OCI-LY1 (cell line): ENCODE results near the gene CUX1.

Experiments
- H2AFZ ChIP-seq: fragments of 200-600 bp; sonication (generic), shearing (Covaris generic); 2 replicates; pipeline ENCODE4 v1.6.0; 2014; ENCODE audit warnings: antibody characterized with exemption, mild to moderate bottlenecking, low read length
- H3F3A ChIP-seq: fragments of 200-600 bp; sonication (generic), shearing (Covaris generic); 2 replicates; pipeline ENCODE4 v1.6.0; 2014; ENCODE audit warnings: mild to moderate bottlenecking, antibody characterized with exemption, low read length, moderate library complexity; ENCODE audit not compliant: insufficient read depth
- H3K27ac ChIP-seq: fragments of 200-600 bp; sonication (generic); 2 replicates; pipeline ENCODE4 v1.5.1; 2014; ENCODE audit warnings: low read length, mixed run types, mild to moderate bottlenecking, low read depth; ENCODE audit not compliant: poor library complexity, severe bottlenecking
- H3K27me3 ChIP-seq: fragments of 200-600 bp; sonication (generic); 2 replicates; pipeline ENCODE4 v1.6.0; 2014; ENCODE audit warnings: antibody characterized with exemption, mild to moderate bottlenecking, low read length, moderate library complexity; ENCODE audit not compliant: insufficient read depth
- H3K36me3 ChIP-seq: fragments of 200-600 bp; sonication (generic); 2 replicates; pipeline ENCODE4 v1.6.1; 2014; ENCODE audit warnings: mild to moderate bottlenecking, antibody characterized with exemption, low read length, moderate library complexity, mixed read lengths; ENCODE audit not compliant: insufficient read depth
- H3K4me1 ChIP-seq: fragments of 200-600 bp; sonication (generic); 2 replicates; pipeline ENCODE4 v1.5.1; 2014; ENCODE audit warnings: mild to moderate bottlenecking, low read length, moderate library complexity; ENCODE audit not compliant: insufficient read depth, severe bottlenecking
- H3K4me2 ChIP-seq: fragments of 200-600 bp; sonication (generic), shearing (Covaris generic); 2 replicates; pipeline ENCODE4 v1.6.1; 2014; ENCODE audit warnings: low read length
- H3K4me3 ChIP-seq: fragments of 200-600 bp; sonication (generic); 2 replicates; pipeline ENCODE4 v1.5.1; 2014; ENCODE audit warnings: low read length, low read depth, mild to moderate bottlenecking, mixed read lengths; ENCODE audit not compliant: poor library complexity, severe bottlenecking
- H3K79me2 ChIP-seq: fragments of 200-600 bp; shearing (Covaris generic); 2 replicates; pipeline ENCODE4 v1.6.1; 2016; ENCODE audit warnings: mixed run types, low read length, mixed read lengths; ENCODE audit not compliant: insufficient read depth
- H3K9ac ChIP-seq: fragments of 200-600 bp; sonication (generic), shearing (Covaris generic); 2 replicates; pipeline ENCODE4 v1.6.1; 2014; ENCODE audit warnings: mild to moderate bottlenecking, low read length, mixed read lengths
- H3K9me2 ChIP-seq: fragments of 200-600 bp; sonication (generic), shearing (Covaris generic); 2 replicates; pipeline ENCODE4 v1.6.1; 2014; ENCODE audit warnings: low read depth, mild to moderate bottlenecking, low read length, mixed read lengths
- H3K9me3 ChIP-seq: fragments of 200-600 bp; shearing (Covaris generic); 2 replicates; pipeline ENCODE4 v1.6.1; 2014; ENCODE audit warnings: low read length, mixed read lengths
- H4K20me1 ChIP-seq: fragments of 200-600 bp; sonication (generic), shearing (Covaris generic); 2 replicates; pipeline ENCODE4 v1.6.0; 2016; ENCODE audit warnings: mild to moderate bottlenecking, low read length; ENCODE audit not compliant: insufficient read depth
- EZH2 ChIP-seq: fragments of 200-600 bp; sonication (generic), shearing (Covaris generic); IDR thresholded peaks from 2 replicates; pipeline ENCODE4 v1.8.0; 2017; ENCODE audit warnings: borderline replicate concordance, mixed run types, mild to moderate bottlenecking, antibody characterized with exemption, low read length, moderate library complexity, mixed read lengths
- TF ChIP-seq, protein P1 (sequence below): fragments of 200-600 bp; sonication (generic), shearing (Covaris generic); IDR thresholded peaks from 2 replicates; pipeline ENCODE4 v1.5.1; 2017; ENCODE audit warnings: mild to moderate bottlenecking, antibody characterized with exemption, low read length, moderate library complexity, mixed read lengths

Gene CUX1

DNA sequence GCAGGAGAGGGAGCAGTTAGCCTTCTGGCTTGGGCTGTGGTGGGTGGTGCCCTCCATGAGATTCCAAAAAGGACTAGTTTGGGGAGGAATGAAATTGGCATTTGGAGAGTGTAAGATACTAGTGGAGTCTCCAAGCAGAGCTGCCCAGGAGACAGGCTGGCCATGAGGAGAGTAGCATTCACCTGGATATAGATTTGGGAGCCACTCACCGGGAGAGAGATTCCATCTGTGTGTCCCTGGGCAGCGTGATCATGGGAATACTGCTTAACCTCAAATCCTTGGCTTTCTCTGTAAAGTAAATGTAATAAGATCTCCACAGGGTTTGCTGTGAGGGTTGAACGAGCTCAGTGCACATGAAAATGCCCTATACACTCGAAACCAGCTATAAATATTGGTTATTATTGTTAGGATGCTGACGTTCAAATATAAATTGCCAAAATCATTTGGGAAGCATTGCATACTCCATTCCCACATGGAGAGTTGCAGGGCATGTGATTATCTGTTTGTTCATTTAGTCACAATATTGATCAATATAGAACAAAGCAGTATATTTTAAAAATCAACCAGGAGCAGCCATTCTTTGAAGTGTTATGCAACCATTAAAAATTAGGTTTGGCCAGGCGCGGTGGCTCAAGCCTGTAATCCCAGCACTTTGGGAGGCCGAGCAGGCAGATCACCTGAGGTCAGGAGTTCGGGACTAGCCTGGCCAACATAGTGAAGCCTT is 143.7 kb downstream of the CUX1 start:
- H4K20me1 ChIP-seq: no peaks in the 10 kb centered on the region
- peaks cover 46% of the 10 kb centered on the region for H3K36me3 ChIP-seq
- H3K4me2 ChIP-seq: no peak overlapping the region
- H3K9me2 ChIP-seq: no peaks in the 10 kb centered on the region
- TF ChIP-seq EZH2: no peak
- TF ChIP-seq, protein P1, sequence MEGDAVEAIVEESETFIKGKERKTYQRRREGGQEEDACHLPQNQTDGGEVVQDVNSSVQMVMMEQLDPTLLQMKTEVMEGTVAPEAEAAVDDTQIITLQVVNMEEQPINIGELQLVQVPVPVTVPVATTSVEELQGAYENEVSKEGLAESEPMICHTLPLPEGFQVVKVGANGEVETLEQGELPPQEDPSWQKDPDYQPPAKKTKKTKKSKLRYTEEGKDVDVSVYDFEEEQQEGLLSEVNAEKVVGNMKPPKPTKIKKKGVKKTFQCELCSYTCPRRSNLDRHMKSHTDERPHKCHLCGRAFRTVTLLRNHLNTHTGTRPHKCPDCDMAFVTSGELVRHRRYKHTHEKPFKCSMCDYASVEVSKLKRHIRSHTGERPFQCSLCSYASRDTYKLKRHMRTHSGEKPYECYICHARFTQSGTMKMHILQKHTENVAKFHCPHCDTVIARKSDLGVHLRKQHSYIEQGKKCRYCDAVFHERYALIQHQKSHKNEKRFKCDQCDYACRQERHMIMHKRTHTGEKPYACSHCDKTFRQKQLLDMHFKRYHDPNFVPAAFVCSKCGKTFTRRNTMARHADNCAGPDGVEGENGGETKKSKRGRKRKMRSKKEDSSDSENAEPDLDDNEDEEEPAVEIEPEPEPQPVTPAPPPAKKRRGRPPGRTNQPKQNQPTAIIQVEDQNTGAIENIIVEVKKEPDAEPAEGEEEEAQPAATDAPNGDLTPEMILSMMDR: no peak
- H3K27ac ChIP-seq: no peak overlapping the region
- no peaks in the 10 kb centered on the region for H3K27me3 ChIP-seq
- peaks cover 35% of the 10 kb centered on the region for H3K4me1 ChIP-seq
- H3K9ac ChIP-seq: no peak overlapping the region
- H3K9me3 ChIP-seq: no peaks in the 10 kb centered on the region
- H3K4me3 ChIP-seq: no peak overlapping the region
- peaks cover 66% of the 10 kb centered on the region for H3K79me2 ChIP-seq
- H3F3A ChIP-seq: peaks cover 3% of the 10 kb centered on the region
- no peak overlapping the region for H2AFZ ChIP-seq

- peaks cover 35% of the 10 kb centered on the region for H3K4me1 ChIP-seq
- H3K9me3 ChIP-seq: no peaks in the 10 kb centered on the region
- no peak overlapping the region for H3K9ac ChIP-seq
- H4K20me1 ChIP-seq: no peaks in the 10 kb centered on the region
- no peaks in the 10 kb centered on the region; the same call in 1 of the 2 replicates for H3F3A ChIP-seq
- no peak for TF ChIP-seq EZH2
- TF ChIP-seq, protein P1: no peak
- H3K9me2 ChIP-seq: no peaks in the 10 kb centered on the region
- peaks cover 51% of the 10 kb centered on the region for H3K36me3 ChIP-seq
- peaks cover 65% of the 10 kb centered on the region for H3K79me2 ChIP-seq
- no peak overlapping the region for H3K27ac ChIP-seq
- H3K4me2 ChIP-seq: no peak overlapping the region
- H3K4me3 ChIP-seq: no peak overlapping the region
- H3K27me3 ChIP-seq: no peaks in the 10 kb centered on the region
- no peak overlapping the region for H2AFZ ChIP-seq
Measured at GRCh38 chr7:101961811-101962210, 144.4 kb downstream of the CUX1 start.

GRCh38 chr7:101963693-101964092 is 146.3 kb downstream of the CUX1 start:
- Histone ChIP-seq H3K79me2 (peaks cover 65% of the 10 kb centered on the region), H3K9me3 (no peaks in the 10 kb centered on the region), H2AFZ (no peak overlapping the region), H3K9me2 (no peaks in the 10 kb centered on the region), H3K9ac (no peak overlapping the region), H3K4me1 (peaks cover 34% of the 10 kb centered on the region), H3K4me3 (no peak overlapping the region), H3K4me2 (no peak overlapping the region), H3F3A (peaks cover 6% of the 10 kb centered on the region; the same call in 1 of the 2 replicates), H3K36me3 (peaks cover 62% of the 10 kb centered on the region), H3K27me3 (no peaks in the 10 kb centered on the region), H4K20me1 (no peaks in the 10 kb centered on the region), H3K27ac (no peak overlapping the region)
- TF ChIP-seq EZH2: no peak
- TF ChIP-seq, protein P1: no peak
